Osteocyte (in vitro differentiated cells): Measurements from ENCODE around the gene PADI2. TPM values are rescaled to one million over a fixed set of nuclear protein-coding genes. Genes with fewer than 3 reads are reported as not detected.
A peak's percentile ranks its signal among the peaks of the same experiment; 100 is the strongest.

ENCODE experiments used
- DNase-seq: peaks from one replicate; pipeline ENCODE4 v3.0.0; 2021; ENCODE audit warnings: mixed read lengths; ENCODE audit not compliant: unreplicated experiment; ENCODE audit errors: extremely low spot score
- H3K27ac Mint-ChIP-seq: one replicate; pipeline ENCODE4 v1.8.0; 2021; ENCODE audit warnings: mild to moderate bottlenecking, mixed read lengths; ENCODE audit not compliant: unreplicated experiment
- H3K27me3 Mint-ChIP-seq: one replicate; pipeline ENCODE4 v1.8.0; 2021; ENCODE audit warnings: mixed read lengths; ENCODE audit not compliant: unreplicated experiment
- H3K36me3 Mint-ChIP-seq: one replicate; pipeline ENCODE4 v1.8.0; 2021; ENCODE audit warnings: mixed read lengths; ENCODE audit not compliant: unreplicated experiment
- H3K4me1 Mint-ChIP-seq: one replicate; pipeline ENCODE4 v1.8.0; 2021; ENCODE audit warnings: mixed read lengths; ENCODE audit not compliant: unreplicated experiment
- H3K4me3 Mint-ChIP-seq: one replicate; pipeline ENCODE4 v1.8.0; 2021; ENCODE audit warnings: mild to moderate bottlenecking, moderate library complexity, mixed read lengths; ENCODE audit not compliant: unreplicated experiment
- H3K9me3 Mint-ChIP-seq: one replicate; pipeline ENCODE4 v1.8.0; 2021; ENCODE audit warnings: mixed read lengths; ENCODE audit not compliant: unreplicated experiment
- CTCF ChIP-seq: fragments of 200-600 bp; sonication (generic); IDR thresholded peaks from 2 replicates; pipeline ENCODE4 v1.5.0; 2021; ENCODE audit warnings: antibody characterized with exemption, mild to moderate bottlenecking, moderate library complexity
- total RNA-seq: library from RNA; stranded (reverse); gene quantifications from 2 replicates; pipeline ENCODE4 v1.2.1, GENCODE V29; 2021

The PADI2 gene
- total RNA-seq, 1 donor from 2014 or later = 111 TPM

DNA sequence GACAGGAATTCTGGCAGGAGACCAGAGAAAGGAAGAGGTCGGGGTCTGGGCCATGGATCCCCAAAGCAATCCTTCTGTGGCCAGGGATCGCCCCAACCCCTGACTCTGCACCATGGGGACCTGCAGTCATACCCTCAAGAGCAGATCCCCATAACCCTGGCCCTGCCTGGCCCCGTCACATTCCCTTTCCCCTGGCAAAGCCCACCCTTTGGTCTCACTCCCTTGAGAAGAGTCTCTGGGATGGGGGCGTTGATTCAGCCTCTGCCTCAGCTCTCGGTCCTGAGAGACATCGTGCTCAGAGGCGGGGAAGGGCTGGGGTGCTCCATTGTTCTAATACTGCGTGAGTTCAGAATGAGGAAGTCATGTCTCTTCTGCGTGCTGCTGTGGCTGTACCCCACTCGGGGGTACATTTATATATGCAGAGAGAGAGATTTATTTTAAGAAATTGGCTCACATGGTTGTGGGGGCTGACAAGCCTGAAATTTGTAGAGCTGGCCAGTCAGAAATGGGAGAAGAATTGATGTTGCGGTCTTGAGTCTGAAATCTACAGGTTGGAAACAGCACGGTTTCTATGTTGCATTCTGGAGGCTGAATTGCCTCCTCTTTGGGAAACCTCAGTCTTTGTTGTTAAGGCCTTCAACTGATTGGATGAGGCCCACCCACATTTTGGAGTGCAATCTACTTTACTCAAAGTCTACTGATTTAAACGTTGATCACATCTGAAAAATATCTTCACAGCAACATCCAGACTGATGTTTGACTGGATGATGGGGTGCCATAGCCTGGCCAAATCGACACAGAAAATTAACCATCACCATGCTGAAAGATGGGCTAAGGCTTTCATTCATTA lies 4.2 kb upstream of the PADI2 start:
- no peak for TF ChIP-seq CTCF
- Mint-ChIP-seq H3K4me3 (no peak overlapping the region), H3K4me1 (peaks cover 55% of the 10 kb centered on the region), H3K36me3 (no peaks in the 10 kb centered on the region), H3K9me3 (no peaks in the 10 kb centered on the region), H3K27ac (no peak overlapping the region), H3K27me3 (peaks cover 6% of the 10 kb centered on the region)
- DNase-seq = no peak

GRCh38 chr1:17122521-17123164 lies 3.4 kb upstream of the PADI2 start:
- peaks cover 58% of the 10 kb centered on the region for H3K4me1 Mint-ChIP-seq

GRCh38 chr1:17121881-17122280 lies 2.6 kb upstream of the PADI2 start:
- no peak for DNase-seq
- peaks cover 14% of the 10 kb centered on the region for H3K27me3 Mint-ChIP-seq
- peaks cover 54% of the 10 kb centered on the region for H3K4me1 Mint-ChIP-seq

More at GRCh38 chr1:17122521-17123164, 3.4 kb upstream of the PADI2 start:
- Mint-ChIP-seq H3K36me3 (no peaks in the 10 kb centered on the region), H3K27me3 (peaks cover 12% of the 10 kb centered on the region), H3K27ac (peak overlapping the region; percentile 73), H3K9me3 (no peaks in the 10 kb centered on the region), H3K4me3 (no peak overlapping the region)
- no peak for TF ChIP-seq CTCF
- DNase-seq = no peak

DNA sequence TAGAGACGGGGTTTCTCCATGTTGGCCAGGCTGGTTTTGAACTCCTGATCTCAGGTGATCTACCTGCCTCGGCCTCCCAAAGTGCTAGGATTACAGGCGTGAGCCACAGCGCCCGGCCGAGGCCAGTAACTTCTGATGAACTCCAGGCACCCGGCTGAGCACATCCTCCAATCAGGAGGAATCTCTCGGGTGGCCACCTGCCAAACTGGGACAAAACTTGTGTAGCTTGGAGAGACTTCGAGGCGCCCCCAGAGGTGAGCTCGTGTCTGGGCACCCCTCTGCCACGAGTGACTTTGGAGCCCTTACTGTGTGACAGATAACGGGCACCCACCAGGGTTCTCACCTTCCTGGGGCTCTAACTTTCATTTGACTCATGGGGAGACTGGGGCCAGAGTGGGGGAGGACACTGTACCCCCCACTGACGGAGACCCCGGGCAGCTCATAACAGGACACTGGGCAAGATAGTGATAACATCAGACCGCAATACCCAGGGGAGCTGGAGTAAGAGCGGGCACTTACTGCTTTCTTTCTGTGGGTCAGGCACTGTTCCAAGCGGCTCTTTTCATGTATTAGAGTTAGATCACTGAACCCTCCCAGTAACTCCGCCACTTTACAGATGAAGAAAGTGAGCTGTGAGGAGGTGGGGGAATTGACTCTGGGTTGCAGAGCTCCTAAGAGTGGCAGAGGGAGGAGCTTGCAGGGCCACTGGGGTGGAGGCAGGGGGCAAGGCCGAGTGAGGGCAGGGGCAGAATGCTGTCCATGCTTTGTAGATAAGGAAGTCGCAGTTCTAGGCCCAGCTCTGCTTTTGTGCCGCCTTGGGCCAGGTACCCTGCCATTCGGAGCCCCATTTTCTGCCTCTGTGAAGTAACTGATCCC lies 1.9 kb upstream of the PADI2 start:
- peaks cover 52% of the 10 kb centered on the region for H3K4me1 Mint-ChIP-seq
- peak overlapping the region; percentile 73 for H3K27ac Mint-ChIP-seq
- DNase-seq = no peak
- H3K36me3 Mint-ChIP-seq = no peaks in the 10 kb centered on the region
- no peaks in the 10 kb centered on the region for H3K9me3 Mint-ChIP-seq
- no peak for TF ChIP-seq CTCF
- H3K4me3 Mint-ChIP-seq = no peak overlapping the region
- peaks cover 14% of the 10 kb centered on the region for H3K27me3 Mint-ChIP-seq

More at GRCh38 chr1:17121881-17122280, 2.6 kb upstream of the PADI2 start:
- H3K36me3 Mint-ChIP-seq = no peaks in the 10 kb centered on the region
- TF ChIP-seq CTCF = no peak
- H3K9me3 Mint-ChIP-seq = no peaks in the 10 kb centered on the region
- H3K27ac Mint-ChIP-seq = peak overlapping the region; percentile 73
- no peak overlapping the region for H3K4me3 Mint-ChIP-seq
